PC-9 (cell line): ENCODE data around the gene RNASET2.

ENCODE experiments used
- CTCF ChIP-seq: fragments of 200-600 bp; sonication (generic); conservative IDR thresholded peaks from 2 replicates; pipeline ENCODE4 v1.6.1; 2017; ENCODE audit warnings: mixed run types, antibody characterized with exemption, mild to moderate bottlenecking, moderate library complexity
- EZH2 ChIP-seq: fragments of 200-600 bp; sonication (generic); IDR thresholded peaks from 2 replicates; pipeline ENCODE4 v1.8.0; 2017; ENCODE audit warnings: antibody characterized with exemption, low read depth

DNA sequence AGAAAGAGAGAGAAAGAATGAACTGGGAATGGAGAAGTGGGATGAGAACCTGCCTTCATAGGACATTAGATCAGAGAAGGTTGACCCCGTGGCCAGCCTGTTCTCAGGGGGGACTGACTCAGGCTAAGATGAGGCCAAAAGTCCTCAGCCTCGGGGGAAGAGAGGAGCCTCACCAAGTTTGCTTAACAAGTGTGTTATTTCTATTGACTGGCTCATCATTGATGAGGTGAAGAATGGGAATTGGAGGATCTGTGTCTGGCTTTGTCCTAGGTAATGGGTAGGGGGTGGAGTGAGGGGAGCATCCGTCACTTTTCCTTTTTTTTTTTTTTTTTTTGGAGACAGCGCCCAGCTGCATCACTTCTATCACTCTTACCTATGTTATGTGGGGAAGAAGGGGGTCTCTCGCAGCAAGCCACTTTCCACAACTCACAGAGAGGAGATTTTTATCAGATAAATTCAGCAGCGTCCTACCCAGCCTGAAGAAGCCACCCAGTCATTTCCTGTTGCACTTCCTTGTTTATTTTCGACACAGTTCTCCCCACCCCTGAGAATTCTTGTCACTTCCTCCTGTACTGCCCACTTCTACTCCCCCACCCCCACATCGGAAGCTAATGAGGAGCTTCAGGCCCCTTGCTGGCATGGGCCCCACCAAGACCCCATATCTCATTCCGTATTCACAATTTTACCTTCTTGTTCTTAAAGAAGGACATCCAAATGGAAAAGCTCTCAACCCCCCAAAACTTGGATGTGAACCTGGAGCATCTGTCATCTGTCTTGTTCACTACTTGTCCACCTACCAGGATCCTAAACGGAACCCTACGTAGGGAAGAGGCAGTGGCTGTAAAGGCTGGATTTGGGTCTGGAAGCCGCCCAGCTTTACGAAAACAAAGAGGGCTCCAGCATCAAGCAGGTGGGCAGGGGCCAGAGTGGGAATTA lies 2.8 kb upstream of the RNASET2 start:
- TF ChIP-seq CTCF (no peak), EZH2 (no peak)
